C4-2B (cell line): Measurements from ENCODE around the gene APPL2.
"Not testable (repeated sequence)": the region's sequence is repeated elsewhere in the genome, so short reads cannot be mapped to it uniquely, and the experiment has no call there.

Experiments
- H3K27ac ChIP-seq: fragments of 450-650 bp; 2 replicates; pipeline ENCODE4 v1.5.1; 2017
- ZFX ChIP-seq: fragments of 450-650 bp; IDR thresholded peaks from 2 replicates; pipeline ENCODE4 v1.6.1; 2017
- TF ChIP-seq, protein P1 (sequence below): fragments of 450-650 bp; conservative IDR thresholded peaks from 2 replicates; pipeline ENCODE4 v1.5.1; 2017; ENCODE audit warnings: mild to moderate bottlenecking

APPL2 gene

DNA sequence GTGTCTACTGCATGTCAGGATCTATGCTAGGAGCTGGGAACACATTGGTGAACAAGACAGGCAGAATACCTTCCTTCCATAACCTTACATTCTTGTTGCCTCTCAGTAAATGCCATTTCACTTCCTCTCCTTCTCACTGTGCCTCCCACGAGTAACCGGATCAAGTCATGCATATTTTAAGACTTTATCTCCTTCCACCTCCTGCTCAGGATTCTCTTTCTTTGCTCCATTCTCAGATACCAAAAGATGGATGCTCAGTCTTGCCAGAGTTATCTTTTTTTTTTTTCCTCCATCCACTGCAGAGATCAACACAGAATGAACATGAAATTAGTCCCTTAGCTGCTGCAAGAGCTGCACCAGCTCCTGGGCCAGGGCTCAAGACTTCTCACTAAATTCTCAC lies 20.0 kb upstream of the APPL2 start:
- no peak for TF ChIP-seq ZFX
- TF ChIP-seq, protein P1, sequence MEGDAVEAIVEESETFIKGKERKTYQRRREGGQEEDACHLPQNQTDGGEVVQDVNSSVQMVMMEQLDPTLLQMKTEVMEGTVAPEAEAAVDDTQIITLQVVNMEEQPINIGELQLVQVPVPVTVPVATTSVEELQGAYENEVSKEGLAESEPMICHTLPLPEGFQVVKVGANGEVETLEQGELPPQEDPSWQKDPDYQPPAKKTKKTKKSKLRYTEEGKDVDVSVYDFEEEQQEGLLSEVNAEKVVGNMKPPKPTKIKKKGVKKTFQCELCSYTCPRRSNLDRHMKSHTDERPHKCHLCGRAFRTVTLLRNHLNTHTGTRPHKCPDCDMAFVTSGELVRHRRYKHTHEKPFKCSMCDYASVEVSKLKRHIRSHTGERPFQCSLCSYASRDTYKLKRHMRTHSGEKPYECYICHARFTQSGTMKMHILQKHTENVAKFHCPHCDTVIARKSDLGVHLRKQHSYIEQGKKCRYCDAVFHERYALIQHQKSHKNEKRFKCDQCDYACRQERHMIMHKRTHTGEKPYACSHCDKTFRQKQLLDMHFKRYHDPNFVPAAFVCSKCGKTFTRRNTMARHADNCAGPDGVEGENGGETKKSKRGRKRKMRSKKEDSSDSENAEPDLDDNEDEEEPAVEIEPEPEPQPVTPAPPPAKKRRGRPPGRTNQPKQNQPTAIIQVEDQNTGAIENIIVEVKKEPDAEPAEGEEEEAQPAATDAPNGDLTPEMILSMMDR: no peak
- H3K27ac ChIP-seq: no peak overlapping the region

DNA sequence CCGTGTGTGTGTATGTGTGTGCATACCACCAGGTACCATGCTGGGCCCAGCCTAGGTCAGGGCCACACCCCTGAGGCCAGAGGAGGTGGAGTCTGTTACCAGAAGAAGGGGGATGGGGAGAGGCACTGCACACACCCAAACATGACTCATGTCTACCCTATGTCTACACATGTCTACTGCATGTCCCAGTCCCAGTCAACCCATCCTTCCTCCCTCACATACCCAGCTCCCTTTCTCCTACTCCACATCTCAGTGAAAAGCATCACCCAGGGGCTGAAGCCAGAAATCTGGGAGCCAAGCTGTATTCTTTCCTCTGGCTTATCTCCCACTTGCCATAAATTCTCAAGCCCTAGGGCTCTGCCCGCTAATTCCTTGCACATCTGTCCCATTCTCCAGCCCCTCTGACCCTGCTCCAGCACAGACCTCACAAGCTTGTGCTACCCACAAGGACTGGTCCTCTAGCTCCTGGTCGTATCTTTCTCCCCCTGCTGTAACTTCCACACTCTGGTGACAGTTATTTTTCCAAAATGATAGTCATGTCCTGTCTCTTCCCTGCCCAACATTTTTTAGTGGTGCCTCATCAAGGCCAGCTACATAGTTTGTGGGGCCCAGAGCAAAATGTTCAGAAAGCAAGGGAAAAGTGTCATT lies 18.0 kb upstream of the APPL2 start:
- H3K27ac ChIP-seq: no peak overlapping the region
- TF ChIP-seq, protein P1: no peak

DNA sequence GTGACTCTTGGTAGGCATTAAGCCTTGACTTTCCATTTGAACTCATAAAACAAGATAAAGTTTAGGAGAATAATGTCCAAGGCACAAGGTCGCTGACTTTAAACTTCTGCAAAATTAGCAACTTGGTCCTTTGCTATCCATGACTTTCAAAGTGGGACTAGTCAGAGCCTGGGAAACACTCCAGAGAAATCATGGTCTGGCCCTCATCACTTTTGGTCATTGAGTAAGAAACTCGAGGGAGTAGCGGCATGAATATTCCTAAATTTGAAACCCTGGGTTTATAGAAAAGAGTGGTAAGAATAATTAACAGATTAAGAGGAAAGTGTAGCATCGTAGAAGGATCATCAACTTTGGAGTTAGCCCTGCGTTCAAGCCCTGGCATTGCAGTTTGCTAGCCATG lies 16.9 kb upstream of the APPL2 start:
- H3K27ac ChIP-seq: no peak overlapping the region
- TF ChIP-seq, protein P1: no peak
- no peak for TF ChIP-seq ZFX

DNA sequence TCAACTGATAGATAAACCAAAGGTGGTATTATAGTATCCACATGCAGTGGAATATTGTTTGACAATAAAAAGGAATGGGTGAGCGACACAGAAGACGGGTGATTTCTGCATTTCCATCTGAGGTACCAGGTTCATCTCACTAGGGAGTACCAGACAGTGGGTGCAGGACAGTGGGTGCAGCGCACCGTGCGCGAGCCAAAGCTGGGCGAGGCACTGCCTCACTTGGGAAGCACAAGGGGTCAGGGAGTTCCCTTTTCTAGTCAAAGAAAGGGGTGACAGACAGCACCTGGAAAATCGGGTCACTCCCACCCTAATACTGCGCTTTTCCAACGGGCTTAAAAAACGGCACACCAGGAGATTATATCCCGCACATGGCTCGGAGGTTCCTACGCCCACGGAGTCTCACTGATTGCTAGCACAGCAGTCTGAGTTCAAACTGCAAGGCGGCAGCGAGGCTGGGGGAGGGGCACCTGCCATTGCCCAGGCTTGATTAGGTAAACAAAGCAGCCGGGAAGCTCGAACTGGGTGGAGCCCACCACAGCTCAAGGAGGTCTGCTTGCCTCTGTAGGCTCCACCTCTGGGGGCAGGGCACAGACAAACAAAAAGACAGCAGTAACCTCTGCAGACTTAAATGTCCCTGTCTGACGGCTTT lies 9.9 kb upstream of the APPL2 start:
- not testable (repeated sequence) for H3K27ac ChIP-seq

DNA sequence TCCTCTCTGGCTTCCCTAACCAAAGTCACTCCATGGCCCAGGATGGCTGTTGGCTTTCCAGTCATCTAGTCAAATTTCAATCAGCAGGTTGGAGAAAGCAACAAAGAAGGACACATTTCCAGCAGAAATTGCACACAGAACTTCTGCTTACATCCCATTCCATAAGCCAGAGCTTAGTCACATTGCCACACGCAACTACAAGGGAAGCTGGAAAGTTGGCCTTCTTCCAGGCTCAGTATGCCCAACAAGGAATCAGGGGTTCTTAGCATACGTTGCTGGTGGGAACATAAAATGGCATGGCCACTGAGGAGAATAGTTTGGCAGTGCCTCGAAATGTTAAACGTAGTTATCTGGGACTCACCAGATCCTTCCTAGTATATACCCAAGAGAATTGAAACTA lies 9.3 kb upstream of the APPL2 start:
- TF ChIP-seq ZFX: no peak
- TF ChIP-seq, protein P1: no peak
- H3K27ac ChIP-seq: no peak overlapping the region

DNA sequence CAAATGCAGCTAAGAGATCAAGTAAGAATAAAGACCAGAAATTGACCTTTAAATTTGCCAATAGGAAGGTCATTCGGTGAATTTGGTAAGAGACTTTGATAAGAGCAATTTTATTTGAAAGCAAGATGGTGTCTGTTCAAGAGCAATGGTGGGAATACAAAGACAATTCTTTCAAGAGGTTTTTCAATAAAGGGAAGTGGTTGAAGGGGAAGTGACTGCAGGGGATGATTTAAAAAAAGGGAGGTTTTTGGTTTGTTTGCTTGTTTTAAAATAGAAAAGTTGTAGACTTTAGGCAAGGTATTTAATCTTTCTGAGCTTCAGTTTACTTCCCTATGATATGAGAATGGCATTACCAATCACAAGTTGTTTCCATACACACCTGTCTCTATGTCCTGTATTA lies 4.3 kb upstream of the APPL2 start:
- TF ChIP-seq ZFX: no peak
- TF ChIP-seq, protein P1: no peak
- H3K27ac ChIP-seq: no peak overlapping the region

DNA sequence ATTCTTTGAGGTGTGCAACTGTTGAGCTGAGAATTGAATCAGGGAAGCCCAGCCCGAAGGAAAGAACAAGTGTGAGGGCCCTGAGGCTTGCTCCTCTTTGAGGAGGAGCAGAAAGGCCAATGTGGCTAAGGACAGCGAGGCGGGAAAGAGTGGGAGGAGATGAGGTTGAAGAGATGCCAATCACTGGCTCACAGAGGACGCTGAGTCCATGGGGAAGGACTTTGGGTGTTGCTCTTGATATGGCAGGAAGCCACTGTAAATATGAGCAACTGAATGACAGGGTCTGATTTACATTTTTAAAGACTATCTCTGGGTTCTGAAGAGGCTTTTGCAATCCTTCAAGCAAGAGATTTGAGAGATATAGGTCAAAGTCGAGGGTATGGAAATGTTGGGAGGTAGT lies 3.3 kb upstream of the APPL2 start:
- TF ChIP-seq, protein P1: no peak
- TF ChIP-seq ZFX: no peak
- no peak overlapping the region for H3K27ac ChIP-seq

DNA sequence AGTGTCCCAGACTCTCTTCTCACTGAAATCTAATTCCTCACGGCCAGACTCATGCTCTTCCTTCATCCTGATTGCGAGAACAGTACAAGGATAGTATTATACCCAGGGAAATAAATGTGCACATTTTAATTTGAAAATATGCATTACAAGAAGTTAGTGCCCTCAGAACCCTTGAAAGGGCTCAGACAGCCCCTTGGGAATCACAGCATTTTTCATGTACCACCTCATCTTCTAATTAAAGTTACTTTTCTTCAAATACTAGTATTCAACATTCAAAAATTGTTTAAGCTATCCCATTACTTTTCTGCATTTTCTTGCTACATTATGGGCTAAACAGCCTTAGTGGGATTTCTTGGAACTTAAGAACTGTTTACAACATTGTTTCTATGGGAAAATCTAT lies 1.7 kb upstream of the APPL2 start:
- no peak overlapping the region for H3K27ac ChIP-seq
- TF ChIP-seq ZFX: no peak
- TF ChIP-seq, protein P1: no peak
